SIG-M5 treated with dmso at 0.1 percent for 504 hours (cell line): ENCODE measurements around the gene TRPV3.
"Not testable (repeated sequence)": the region's sequence is repeated elsewhere in the genome, so short reads cannot be mapped to it uniquely, and the experiment has no call there.

ENCODE experiments used
- DNase-seq: peaks from one replicate; lab custom pipeline; 2025; ENCODE audit not compliant: unreplicated experiment; lab: John Stamatoyannopoulos, UW

Gene TRPV3

DNA sequence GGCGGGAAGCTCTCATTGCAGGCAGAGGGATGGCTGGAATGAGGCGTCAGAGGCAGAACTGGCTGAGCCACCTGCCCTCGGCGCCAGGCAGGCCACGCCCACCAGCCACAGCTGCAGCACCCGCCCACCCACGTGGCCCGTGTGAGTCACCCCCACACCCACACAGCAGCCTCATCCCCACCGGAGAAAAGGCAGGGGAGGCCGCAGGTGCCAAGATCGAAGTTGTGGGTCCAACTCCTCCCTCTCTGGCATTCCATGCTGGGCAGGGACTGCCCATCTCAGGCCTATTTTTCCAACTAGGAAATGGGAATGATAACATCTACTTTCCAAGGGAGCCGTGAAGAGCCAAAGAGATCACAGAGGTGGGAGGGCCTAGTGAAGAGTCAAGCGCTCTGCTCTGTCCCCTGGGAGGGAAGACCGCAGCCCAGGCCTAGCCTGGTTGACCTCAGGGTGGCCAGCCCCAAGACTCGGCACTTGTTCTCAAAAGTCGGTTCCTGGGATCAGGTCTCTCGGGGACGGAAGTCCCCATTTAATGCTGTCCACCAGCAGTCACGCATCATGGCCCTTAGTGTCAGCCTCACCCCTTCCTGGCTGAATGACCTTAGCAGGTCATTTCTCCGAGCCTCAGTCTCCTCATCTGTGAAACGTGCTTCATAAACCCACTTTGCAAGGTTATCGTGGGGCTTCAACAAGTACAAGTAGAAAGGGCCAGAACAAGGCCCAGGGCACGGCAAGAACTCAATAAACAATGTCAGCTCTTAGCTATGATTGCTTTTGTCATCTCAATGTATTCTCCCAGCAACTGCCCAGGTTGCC, at the start of gene TRPV3:
TSS of gene TRPV3 (minus strand) at position 45 of the 816 bp plus-strand sequence. CDS start 2,962 bp downstream, outside the sequence.
- no peak for DNase-seq

DNA sequence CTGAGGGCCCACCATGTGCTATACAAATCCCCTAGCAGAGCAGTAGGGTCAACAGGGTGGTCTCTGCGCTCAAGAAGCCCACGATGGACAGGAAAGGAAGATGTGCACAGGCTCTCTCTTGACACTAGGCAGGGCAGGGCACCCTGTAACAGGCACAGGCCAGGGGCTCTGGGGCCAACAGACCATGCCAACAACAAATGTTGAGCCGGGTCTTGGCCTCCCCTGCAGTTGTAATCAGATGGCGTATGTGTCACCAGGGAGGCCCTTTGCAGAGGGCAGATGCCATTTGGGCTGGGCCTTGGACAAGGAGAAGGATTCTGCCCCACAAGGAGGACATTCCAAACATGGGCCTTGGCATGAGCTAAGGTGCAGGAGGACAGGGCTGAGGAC, 46.3 kb upstream of the TRPV3 start:
- DNase-seq, result no peak

GRCh38 chr17:3603119-3603869, 45.7 kb upstream of the TRPV3 start:
- no peak for DNase-seq

- DNase-seq, result peak; percentile 2
Measured at GRCh38 chr17:3602499-3602898, 44.9 kb upstream of the TRPV3 start.

GRCh38 chr17:3600529-3601205, 43.1 kb upstream of the TRPV3 start:
- no peak for DNase-seq

DNA sequence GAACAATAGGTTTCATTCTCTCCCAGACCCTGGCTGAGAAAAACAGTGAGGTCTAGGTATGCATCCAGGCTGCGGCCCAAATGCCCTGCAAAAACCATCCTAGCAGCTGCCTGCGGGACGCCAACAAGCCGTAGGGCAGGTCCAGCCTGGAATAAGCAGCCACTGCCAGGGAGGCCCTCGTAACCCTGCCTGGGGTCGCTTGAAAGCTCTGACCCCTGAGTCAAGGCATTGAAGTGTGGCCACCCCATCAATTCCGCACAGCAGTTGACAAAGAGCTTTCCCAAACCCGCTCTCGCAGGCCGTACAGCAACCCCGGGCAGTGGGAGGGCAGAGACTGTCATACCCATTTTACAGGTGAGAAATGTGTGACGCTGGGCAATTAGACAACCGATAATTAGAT, 40.5 kb upstream of the TRPV3 start:
- DNase-seq, result no peak

- no peak for DNase-seq
Measured at GRCh38 chr17:3596804-3597464, 39.3 kb upstream of the TRPV3 start.

GRCh38 chr17:3594976-3595375, 37.4 kb upstream of the TRPV3 start:
- no peak for DNase-seq

DNA sequence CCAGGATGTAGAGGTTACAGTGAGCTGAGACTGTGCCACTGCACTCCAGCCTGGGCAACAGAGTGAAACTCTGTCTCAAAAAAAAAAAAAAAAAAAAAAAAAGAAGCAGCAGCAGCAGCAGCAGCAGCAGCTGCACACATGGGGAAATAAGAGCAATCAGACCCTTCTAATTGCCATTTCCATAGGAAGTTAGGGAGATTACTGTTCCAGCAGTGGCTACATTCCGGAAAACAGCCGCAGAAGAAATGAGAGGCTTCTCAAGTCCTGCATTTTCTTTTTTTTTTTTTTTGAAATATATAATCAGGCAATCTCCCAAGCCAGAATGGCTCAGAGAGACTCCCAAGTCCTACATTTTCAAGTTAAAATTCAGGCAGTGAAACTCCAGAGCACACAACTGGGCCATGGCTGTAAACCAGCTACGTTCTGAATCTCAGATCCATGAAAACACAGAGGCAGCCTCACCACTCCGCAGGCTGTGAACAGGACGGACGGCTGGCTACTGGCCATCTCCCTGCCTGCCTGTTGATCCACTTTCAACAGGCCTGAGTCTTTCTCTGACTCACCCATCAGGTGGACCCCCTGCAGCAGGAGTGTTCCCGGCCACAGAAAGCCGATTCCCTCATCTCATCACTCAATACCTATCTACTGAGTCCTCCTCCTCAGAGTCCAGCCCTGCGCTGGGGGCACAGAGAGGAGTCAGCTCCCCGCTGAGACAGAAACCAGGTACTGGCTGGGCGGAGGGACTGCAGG, 36.6 kb upstream of the TRPV3 start:
- DNase-seq, result no peak

- no peak for DNase-seq
Measured at GRCh38 chr17:3593384-3593783, 35.8 kb upstream of the TRPV3 start.

DNA sequence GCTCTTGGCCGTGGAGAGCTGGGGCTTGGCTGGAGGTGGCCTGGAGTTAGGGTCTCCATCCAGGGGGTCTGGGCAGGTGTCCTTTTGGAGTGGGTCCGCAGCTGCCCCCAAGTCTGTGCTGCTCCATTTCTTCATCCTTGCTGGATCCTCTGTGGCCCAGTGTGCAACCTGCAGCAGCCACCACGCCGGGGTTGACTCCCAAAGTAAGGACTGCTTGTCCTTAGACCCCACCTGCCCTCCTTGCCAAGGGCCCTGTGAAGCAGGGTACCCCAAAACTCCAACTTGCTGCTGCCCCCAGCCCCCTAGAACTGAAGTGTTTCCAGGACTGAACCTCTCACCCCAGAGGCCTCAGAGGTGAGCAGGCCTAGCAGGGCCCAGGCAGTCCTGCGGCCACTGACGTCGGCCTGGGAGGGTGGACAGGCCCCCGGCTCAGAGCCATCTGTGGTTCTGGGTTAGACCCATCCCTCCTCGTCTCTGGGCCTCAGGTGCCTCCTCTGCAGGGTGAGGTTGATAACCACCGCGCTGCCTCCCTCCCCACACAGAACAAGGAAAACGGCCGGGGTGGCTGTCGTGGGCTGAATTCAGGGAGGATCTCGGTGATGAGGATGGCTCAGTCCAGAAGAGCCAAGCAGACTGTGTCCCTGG, 34.7 kb upstream of the TRPV3 start:
- DNase-seq, result no peak

DNA sequence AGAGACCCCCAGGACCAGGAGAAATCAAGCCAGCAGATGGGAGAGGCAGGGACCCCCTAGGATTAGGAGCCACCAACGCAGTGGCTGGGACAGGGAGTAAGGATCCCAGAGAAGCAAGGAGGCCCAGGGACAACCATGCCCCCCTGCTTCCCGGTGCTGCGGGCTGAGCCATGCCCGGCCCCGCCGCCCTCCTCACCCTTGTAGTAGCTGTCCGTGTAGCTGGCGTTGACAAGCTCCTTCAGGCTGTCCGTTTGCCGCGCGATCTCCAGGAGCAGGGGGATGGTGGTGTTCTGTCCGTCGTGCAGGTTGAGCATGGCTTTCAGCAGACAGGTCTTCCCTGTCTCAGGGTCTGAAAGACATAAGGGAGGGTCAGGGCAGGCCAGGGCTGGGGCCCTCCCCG, 33.2 kb upstream of the TRPV3 start:
- no peak for DNase-seq

DNA sequence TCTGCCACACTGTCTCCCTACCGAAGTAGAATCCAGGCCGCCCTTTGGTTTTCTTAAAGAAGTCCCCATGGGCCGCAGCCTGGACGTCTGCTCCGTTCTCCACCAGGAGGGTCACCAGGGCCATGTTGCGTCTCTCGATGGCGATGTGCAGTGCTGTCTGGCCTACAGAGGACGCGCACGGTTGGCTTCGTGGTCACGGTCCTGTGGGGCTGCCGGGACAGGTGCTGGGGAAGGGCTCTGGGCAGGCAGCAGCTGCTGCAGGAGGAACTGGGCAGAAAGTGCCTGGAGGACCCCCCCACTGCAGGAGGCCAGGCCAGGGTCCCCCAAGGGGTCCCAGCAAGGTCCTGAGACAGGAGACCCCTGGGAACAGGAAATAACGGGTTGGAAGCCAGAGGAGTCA, 32.6 kb upstream of the TRPV3 start:
- no peak for DNase-seq

DNA sequence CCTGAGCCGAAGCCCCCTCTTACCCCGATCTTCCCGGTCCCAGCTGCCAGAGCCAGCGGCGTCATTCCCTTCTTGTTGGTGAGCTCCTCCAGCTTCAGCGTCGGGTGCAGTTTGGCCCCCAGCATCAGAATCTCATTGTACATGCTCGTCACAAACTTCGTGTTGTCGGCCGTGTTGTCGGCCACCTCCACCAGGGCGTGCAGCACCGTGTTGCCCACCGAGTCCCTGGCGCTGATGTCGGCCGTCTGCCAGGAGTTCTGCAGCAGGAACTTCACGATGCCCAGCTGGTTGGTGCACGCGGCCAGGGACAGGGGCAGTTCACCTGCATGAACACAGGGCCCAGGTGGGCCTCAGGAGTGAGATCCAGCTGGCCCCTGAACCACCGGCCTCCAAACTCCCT, 32.2 kb upstream of the TRPV3 start:
- no peak for DNase-seq

DNA sequence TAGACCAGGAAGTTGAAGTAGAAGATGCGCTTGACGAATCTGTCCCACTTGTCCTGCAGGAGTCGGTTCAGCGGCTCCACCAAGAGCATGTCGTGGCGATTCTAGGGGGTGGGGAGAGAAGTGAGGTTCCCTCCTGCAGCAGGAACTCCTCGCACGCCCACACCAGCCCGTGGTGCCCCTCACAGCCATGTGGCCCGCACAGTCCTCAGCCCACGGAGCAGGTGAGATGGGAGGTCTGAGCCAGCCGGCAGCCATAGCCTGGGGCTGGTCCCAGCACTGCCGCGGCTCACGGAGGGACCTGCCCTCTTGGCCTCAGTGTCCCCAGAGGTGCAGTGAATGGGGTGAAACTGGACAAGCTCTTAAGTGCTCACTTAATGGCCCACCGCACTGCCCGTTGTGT, 28.2 kb upstream of the TRPV3 start:
- no peak for DNase-seq

- DNase-seq, result no peak
Measured at GRCh38 chr17:3583456-3583855, 25.8 kb upstream of the TRPV3 start.

DNA sequence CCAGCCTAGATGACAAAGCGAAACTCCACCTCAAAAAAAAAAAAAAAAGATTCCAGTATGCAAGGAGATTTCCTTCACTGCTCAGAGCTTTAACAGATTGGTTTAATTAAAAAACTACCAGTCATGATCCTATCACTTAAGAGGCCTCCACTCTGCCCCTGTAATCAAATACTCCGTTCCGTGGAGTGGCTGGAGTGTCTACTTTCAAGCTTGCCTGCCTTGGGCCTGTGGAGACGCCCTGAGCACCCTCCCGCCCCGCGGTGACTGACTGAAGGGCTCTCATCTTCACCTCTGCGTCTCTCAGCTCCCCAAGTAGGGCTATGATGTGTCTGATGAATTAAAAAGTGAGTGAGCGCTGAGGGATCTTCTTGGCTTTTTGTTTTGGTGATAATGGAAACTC, 25.3 kb upstream of the TRPV3 start:
- DNase-seq, result no peak

DNA sequence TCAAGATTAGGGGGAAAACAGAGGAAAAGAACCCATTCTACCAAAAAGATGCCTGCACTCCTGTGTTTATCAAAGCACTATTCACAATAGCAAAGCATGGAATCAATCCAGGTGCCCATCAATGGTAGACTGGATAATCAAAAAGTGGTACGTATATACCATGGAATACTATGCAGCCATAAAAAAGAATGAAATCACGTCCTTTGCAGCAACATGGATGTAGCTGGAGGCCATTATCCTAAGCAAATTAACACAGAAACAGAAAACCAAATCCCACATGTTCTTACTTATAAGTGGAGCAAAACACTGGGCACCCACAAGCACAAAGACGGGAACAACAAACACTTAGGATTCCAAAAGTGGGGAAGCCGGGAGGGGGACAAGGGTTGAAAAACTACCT, 21.1 kb upstream of the TRPV3 start:
- not testable (repeated sequence) for DNase-seq

GRCh38 chr17:3576970-3577369, 19.4 kb upstream of the TRPV3 start:
- DNase-seq, result no peak

DNA sequence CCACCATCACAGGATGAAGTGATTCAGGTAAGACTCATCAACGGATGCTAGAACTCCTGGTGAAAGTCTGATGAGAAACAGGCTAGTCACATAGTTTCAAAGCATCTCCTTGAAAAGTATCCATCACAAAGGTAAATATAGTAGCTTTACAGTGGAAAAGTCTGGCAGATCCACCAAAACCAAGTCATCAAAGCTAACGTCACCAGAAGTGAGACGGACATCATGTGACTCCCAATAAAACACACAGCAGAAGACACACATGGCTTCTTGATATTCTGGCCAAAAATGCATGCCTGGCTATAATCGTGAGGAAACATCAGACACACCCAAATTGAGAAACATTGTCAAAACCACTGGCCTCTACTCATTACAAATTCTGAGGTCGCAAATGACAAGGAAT, 17.9 kb upstream of the TRPV3 start:
- peak; percentile 13 for DNase-seq
